ENCODE results near the gene IGFBPL1.
"Not testable (repeated sequence)": the region's sequence is repeated elsewhere in the genome, so short reads cannot be mapped to it uniquely, and the experiment has no call there.

IGFBPL1 gene

GRCh38 chr9:38423973-38424843 lies at the start of gene IGFBPL1:
TSS of gene IGFBPL1 (minus strand) at chr9:38424454. CDS start at chr9:38424424, 30 bp downstream.
- DNase-seq (ENCODE audit: low read depth): no peak

- DNase-seq (ENCODE audit: low read depth): not testable (repeated sequence)
Observed at GRCh38 chr9:38472583-38473249, 48.5 kb upstream of the IGFBPL1 start.

GRCh38 chr9:38467404-38467803 lies 43.1 kb upstream of the IGFBPL1 start:
- no peak for DNase-seq (ENCODE audit: low read depth)

GRCh38 chr9:38453835-38454234 lies 29.6 kb upstream of the IGFBPL1 start:
- DNase-seq (ENCODE audit: low read depth): no peak

GRCh38 chr9:38451162-38451561 lies 26.9 kb upstream of the IGFBPL1 start:
- no peak for DNase-seq (ENCODE audit: low read depth)

GRCh38 chr9:38447703-38448102 lies 23.4 kb upstream of the IGFBPL1 start:
- DNase-seq (ENCODE audit: low read depth): no peak

GRCh38 chr9:38445154-38446043 lies 21.1 kb upstream of the IGFBPL1 start:
- DNase-seq (ENCODE audit: low read depth): no peak

- no peak for DNase-seq (ENCODE audit: low read depth)
Observed at GRCh38 chr9:38443597-38443996, 19.3 kb upstream of the IGFBPL1 start.

- DNase-seq (ENCODE audit: low read depth): no peak
Observed at GRCh38 chr9:38443181-38443580, 18.9 kb upstream of the IGFBPL1 start.

GRCh38 chr9:38442473-38443096 lies 18.3 kb upstream of the IGFBPL1 start:
- DNase-seq (ENCODE audit: low read depth): no peak

GRCh38 chr9:38441347-38442085 lies 17.3 kb upstream of the IGFBPL1 start:
- no peak for DNase-seq (ENCODE audit: low read depth)

- DNase-seq (ENCODE audit: low read depth): no peak
Observed at GRCh38 chr9:38440516-38440915, 16.3 kb upstream of the IGFBPL1 start.

- no peak for DNase-seq (ENCODE audit: low read depth)
Observed at GRCh38 chr9:38439916-38440301, 15.7 kb upstream of the IGFBPL1 start.

GRCh38 chr9:38439291-38439915 lies 15.1 kb upstream of the IGFBPL1 start:
- no peak for DNase-seq (ENCODE audit: low read depth)

- DNase-seq (ENCODE audit: low read depth): no peak
Observed at GRCh38 chr9:38437193-38437823, 13.1 kb upstream of the IGFBPL1 start.

- no peak for DNase-seq (ENCODE audit: low read depth)
Observed at GRCh38 chr9:38436708-38437107, 12.5 kb upstream of the IGFBPL1 start.

GRCh38 chr9:38435521-38435920 lies 11.3 kb upstream of the IGFBPL1 start:
- no peak for DNase-seq (ENCODE audit: low read depth)

- DNase-seq (ENCODE audit: low read depth): no peak
Observed at GRCh38 chr9:38434853-38435252, 10.6 kb upstream of the IGFBPL1 start.

- no peak for DNase-seq (ENCODE audit: low read depth)
Observed at GRCh38 chr9:38434365-38434764, 10.1 kb upstream of the IGFBPL1 start.

- no peak for DNase-seq (ENCODE audit: low read depth)
Observed at GRCh38 chr9:38432922-38433510, 8.8 kb upstream of the IGFBPL1 start.

Data from activated T-cell treated with anti-CD3 and anti-CD28 coated beads for 24 hours (primary cell).